ENCODE data around the gene CROCC2.
A peak's percentile ranks its signal among the peaks of the same experiment; 100 is the strongest.

The CROCC2 gene

DNA sequence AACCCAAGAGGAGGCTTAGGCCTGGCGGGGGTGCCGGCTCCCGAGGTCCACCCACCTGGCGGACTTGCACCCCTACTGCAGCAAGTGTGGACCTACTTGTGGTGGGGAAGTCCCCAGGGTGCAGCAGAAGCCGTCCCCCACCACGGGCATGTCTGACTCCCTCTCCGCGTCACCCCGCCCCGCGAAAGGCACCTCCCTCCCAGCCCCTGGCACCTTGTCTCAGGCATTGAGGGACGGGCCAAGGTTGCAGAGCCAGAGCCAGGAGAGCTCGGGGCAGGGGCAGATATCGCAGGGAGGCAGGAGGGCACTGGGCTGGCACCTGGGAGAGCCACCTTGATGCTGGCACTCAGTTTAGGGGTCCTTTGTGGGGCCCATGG is 19.0 kb downstream of the CROCC2 start:
- peak; percentile 63 for DNase-seq

DNA sequence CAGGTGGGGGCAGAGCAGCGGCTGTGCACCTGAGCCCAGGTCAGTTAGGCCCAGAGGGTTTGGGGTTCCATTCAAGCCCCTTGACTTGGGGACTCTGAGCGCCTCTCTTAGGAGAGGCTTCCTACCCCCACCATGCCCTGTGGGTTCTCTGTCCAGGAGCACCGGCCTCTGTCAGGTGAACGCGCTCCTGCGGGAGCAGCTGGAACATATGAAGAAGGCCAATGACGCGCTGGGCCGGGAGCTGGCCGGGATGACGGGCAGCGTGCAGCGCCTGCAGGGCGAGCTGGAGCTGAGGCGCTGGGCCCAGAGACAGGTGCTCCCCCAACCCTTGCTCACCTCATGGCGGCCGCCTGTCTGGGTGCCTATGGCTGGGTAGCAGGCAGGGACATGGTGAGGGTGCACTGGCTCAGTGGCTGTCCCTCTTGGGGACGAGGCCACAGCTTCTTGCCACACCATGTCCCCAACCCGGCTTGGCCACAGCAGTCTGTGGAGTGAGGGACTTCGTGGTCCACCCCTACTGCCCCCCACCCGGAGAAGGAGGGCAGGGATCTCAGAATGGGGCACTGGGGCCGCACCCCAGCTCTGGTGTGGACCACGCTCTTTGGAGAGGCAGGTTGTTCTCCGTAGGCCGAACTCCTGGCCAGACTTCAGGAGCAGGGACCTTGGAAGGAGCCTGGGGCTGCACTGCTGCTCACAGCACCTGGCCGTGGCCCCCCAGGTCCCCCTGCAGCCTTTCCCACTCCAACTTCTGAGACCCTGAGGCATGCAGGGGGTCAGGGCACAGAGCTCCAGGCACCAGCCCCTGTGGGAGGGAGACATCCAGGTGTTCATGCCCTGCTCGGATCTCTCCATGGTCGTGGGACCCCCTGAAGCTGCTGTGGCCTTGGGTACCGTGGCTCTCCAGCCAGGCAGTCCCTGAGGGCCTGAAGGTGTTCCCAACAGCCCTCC is 19.7 kb downstream of the CROCC2 start:
- peak; percentile 61 for DNase-seq

DNA sequence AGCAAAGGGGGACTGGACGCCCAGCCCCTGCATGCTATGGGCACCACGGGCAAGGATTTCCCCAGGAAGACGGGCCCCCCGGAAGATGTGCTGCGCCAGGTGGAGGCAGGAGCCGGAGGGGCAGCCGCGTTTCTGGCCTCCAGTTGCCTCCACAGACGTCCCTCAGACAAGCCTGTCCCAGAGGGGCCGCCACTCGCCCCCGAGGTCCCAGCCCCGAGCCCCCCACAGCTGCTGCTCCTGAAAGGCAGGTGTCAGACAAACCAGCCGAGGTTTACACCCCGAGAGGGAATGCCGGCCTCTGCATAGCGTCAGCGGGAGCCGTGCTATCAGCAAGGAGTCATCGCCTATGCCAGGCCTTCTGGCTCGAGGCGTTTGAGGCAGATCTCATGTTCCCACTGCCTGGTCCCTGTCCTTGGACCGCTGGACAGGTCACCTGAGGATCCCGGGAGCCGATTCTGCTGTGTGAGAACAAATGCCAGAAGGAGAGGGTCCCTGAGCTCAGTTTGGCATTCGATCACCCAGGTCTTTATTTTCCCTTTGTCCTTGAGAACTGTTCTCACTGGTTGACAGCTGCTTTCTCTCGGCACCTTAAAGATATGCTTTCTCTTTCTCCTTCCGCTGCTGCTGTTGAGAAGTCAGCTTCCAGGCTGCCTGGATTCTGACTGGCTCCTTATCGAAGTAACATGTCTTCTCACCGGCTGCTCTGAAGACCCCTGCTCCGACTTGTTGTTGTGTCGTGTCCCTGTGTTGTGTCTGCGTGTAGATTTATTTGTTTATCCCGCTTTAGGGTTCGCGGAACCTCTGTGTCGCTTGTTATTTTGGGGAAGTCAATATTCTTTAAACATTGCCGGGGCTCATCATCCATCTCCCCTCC is 20.6 kb downstream of the CROCC2 start:
- DNase-seq = peak; percentile 63

DNA sequence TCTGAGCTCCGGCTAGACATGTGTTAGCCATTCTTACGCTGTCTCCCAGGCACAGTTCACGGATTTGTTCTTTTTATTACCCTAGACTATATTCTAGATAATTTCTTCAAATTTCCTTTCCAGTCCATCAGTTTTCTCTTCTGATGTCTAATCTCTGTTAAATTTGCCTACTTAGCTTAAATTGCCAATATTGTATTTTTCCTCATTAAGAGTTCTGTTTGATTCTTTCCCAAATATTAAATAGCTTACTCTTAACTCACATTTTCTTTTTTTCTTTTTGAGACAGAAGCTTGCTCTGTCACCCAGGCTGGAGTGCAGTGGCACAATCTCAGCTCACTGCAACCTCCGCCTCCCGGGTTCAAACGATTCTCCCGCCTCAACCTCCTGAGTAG is 21.2 kb downstream of the CROCC2 start:
- DNase-seq = no peak

DNA sequence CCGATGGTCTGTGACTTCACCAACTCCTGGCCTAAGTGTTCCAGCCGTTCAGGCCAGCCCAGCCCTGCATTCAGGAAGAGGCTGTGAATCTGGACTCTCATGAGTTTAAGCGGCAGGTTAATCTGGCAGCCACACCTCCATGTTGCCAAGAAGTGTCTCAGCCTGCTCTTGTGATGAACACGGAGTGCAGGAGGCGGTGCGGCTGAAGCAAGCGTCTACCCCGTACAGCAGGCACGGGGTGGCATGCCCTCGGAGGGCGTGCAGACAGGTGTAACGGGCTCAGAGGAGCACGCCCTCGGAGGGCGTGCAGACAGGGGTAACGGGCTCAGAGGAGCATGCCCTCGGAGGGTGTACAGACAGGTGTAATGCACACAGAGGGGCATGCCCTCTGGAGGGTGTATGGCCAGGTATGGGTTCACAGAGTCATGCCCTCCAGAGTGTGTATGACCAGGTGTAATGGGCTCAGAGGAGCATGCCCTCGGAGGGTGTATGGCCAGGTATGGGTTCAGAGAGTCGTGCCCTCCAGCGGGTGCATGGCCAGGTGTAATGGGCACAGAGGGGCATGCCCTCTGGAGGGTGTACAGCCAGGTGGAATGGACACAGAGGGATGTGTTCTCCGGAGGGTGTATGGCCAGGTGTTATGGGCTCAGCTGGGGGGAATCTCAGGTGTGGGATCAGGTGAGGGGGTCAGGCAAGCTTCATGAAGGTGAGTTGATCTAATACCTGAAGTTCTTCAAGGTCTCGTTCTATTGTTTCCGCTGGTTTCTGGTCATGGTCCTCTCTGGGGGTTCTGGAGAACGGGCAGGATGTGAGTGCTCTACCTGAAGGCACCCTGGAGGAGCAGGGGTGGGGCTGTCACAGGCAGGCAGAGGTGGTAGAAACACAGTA is 22.6 kb downstream of the CROCC2 start:
- no peak for DNase-seq

DNA sequence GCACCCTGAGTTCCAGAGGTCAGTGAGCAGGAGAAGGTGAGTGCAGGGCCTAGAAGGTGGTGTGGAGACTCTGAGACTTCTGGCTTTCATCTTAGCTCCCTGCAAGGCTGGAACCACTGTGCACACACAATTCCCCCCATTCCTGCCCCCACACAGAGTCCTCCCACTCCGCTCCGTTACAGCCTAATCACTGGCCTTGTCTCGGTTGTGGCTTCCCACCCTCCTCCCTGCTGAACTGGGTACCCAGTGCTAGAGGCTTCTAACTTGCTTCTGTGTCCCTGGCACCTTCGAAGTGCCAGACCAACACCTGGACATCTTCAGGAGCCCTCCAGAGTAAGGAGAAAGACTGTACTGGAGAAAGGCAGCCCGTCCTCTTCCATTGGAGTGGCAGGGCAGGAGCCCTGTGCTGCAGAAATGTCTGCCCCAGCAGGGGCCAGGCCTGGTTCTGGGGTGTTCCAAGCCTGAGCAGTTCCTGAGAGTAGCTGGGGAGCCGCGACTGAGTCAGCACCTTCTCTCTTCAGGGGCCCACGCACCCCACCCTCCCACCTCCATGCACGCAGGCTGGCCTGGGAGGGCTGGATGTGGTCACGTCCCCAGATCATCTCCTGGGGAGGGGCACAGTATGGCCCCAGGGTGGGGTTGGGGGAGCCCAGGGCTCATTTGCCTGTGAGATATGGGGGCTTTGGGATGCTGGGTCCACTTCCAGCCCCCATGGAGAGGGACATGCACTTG is 23.4 kb downstream of the CROCC2 start:
- DNase-seq = peak; percentile 31

DNA sequence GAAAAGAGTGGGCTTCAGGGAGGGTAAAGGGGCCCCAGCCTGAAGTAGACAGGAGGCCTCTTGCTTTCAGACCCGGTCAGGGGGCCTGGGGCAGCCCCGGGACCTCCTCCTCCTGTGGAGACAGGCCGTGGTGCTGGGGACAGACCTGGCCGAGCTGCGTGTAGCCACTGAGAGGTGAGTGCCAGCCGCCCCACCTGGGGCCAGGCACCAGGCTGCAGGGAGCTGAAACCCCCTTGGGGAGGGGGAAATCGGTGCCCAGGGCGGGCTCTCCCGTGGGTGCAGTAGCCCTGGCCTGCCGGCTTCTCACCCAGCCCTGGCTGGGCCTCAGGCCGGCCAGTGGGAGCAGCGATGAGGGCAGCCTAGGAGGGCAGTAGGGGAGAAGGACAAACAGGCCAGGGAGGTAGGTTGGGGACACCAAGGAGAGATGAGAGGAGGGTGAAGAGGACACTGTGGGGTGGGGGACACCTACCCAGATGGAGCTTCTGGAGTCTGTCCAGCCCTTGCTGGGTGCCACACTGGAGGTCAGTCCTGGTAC is 24.0 kb downstream of the CROCC2 start:
- peak; percentile 50 for DNase-seq

DNA sequence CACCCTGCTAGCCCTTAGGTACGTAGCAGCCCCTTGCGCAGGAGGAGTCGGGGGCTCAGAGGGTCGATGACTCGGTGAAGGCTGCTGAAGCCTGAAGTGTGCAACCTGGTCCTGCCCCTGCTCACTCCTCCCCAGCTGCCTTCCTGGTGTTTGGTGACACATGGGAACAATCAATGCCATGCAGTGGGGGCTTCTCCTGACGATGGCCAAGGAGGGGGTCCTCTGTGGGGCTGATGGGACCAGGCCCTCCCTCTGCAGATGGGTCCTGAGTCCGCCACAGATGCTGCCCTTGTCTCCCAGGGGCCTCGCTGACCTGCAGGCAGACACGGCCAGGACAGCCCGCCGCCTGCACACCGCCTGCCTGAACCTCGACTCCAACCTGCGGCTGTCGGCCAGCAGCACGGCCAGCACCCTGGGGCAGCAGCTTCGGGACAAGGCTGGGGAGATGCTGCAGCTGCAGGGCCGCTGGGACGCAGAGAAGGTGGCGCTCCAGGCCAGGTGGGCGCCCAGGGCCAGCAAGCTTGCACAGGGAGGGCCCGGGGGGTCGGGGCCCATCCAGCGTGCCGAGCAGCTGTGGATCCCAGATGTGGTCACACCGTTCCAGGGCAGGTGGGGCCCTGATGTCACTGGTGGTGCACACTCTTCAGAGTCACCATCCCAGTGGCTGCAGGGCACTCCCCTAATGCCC is 24.6 kb downstream of the CROCC2 start:
- DNase-seq = peak; percentile 53

DNA sequence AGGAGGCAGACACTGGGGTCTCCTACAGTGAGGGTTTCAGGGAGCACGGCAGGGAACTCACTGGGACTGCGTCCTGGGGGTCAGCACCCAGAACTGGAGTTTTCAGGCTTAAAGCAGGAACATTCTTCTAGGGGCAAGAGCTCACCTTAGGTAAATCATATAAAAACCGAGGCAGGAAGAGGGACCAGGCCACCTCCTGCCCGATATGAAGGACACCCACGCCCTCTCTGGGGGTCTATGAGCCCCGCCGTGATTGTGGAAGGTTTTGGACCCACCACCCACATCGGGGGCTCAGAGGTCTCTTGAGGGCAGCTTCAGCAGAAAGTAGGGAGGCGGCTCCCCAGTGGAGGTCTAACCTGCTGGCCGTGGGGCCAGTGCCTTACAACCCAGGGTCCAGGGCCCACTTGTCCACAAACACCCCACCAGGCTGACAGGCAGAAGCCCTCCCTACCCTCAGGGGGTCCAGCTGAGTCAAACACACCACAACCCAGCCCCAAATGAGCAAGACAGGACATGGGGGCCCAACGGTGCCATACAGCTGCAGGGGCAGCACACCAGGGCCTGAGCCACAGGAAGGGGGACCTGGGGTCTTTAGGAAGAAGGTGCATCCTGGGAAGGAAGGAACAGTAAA is 25.3 kb downstream of the CROCC2 start:
- DNase-seq = peak; percentile 42

DNA sequence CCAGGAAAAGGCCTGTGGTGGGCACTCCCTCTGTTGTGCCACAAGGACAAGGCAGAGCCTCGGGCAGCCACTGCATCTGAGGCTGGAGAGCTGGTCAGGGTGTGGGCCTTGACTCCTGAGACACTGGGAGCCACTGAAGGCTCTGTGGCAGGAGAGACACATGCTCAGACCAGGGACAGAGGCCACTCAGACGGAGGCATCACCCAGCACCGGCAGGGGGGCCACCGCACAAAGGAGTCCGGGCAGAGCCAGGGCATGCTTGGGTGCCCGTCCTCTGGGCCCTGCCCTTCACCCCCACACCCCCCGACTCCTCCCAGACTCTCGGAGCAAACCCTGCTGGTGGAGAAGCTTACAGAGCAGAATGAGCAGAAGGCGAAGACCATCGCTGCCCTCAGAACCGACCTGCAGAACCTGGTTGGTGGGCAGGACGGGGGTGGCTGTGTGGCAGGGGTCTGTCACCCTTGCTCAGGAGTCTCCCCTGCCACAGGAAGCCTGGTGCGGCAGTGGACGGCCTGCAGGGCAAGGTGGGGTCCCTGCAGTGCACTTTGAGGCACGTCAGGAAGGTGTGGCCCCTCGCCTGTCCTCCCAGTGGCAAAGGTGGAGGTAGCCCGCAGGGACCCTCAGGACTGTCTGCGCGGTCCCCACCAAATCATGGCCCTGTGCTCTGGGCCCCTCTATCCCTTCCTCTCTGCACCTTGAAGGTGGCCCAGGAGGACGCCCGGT is 26.0 kb downstream of the CROCC2 start:
- DNase-seq = peak; percentile 57

DNA sequence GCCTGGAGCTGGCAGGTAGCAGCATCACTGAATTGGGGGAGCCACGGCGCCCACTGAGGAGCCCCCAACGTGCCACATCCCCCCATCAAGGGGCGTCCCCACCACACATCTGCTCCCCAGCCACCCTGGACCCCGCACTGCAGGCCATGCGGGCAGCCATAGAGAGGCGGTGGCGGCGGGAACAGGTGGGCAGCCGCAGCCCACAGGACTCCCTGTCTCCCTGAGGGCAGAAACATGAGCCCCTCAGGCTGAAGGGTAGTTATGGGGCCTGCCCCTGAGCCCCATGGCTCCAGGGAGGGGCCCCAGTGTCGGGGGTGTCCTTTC is 26.6 kb downstream of the CROCC2 start:
- DNase-seq = peak; percentile 46

DNA sequence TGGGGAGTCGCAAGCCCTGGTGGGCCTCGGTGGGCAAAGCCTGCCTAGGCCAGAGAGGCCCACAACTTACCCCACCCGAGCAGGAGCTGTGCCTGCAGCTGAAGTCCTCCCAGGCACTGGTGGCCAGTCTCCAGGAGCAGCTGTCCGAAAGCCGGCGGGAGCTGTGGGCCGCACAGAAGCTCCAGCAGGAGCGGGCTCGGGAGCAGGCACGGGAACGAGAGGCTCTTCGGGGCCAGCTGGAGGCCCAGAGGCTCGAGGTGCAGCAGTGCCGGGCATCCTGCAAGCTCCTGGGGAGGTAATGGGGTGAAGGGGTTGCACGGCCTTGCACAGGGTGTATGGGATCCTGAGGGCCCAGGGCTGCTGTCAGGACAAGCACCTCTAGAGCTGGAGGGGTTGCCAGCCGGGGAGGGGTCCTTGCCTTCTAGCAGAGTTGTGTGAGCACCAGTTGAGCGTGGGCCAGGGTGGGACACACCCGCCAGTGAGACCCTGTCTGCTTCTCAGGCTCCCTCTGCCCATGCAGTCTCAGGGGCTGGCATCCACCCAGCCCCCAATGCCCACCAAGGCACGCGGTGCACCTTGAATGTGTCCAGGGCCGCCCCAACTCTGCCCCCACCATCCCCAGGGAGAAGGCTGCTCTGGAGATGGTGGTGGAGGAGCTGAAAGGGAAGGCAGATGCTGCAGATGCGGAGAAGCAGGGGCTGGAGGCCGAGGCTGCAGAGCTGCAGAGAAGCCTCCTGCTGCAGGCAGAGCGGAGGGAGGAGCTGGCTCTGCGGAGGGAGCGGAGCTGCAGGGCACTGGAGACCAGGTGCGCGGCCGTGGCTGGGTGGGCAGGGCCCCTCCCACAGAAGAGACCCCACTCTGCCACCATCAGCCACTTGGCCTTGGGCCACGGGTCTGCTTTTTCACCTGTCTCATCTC is 27.2 kb downstream of the CROCC2 start:
- peak; percentile 58 for DNase-seq

DNA sequence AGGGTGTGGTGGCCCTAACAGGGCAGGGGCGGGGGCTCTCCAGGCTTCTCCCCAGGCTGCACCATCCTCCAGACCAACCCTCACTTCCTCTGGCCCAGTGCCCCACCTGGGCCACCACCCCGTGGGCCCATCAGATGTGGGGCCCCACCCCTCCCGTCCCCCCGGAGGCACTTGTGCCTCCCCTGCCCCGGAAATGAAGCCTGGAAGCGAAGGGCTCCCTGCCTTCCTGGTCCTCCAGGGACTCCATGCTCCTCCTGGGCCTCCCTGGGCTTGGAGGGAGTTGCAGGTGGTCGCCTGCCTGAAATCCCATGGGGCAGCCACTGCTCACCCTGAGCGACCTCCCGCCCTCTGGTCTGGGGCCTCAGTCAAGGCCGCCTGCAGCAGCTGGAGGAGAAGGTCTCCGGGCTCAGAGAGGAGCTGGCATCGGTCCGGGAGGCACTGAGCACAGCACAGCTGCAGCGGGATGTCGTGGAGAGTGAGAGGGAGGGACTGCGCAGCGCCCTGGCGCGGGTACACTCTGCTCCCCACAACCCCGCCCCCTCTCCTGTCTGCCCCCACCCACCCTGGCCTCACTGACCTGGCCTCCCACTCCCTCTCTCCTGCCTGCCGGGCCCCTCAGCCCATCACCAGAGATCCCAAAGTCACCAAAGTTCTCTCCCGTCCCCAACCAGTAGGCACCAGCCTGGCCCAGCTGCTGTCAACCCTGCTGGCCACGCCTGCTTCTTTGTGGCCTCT is 28.0 kb downstream of the CROCC2 start:
- peak; percentile 54 for DNase-seq

DNA sequence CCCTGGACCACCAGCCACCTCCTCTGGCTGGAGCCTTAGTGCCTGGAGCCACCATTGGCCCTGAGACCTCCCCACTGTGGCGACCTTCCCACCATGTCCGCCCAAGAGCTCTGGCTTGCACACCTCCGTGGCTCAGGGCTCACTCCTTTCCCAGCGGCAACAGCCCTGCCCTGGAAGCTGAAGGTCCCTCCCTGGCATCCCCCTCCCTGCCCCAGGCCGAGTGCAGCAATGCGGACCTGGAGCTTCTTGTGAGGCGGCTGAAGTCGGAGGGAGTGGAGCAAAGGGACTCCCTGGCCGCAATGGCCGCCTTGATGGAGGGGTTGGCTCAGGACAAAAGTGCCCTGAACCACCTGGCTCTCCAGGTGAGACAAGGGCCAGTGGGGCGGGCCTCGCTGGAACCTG is 28.6 kb downstream of the CROCC2 start:
- peak; percentile 59 for DNase-seq

DNA sequence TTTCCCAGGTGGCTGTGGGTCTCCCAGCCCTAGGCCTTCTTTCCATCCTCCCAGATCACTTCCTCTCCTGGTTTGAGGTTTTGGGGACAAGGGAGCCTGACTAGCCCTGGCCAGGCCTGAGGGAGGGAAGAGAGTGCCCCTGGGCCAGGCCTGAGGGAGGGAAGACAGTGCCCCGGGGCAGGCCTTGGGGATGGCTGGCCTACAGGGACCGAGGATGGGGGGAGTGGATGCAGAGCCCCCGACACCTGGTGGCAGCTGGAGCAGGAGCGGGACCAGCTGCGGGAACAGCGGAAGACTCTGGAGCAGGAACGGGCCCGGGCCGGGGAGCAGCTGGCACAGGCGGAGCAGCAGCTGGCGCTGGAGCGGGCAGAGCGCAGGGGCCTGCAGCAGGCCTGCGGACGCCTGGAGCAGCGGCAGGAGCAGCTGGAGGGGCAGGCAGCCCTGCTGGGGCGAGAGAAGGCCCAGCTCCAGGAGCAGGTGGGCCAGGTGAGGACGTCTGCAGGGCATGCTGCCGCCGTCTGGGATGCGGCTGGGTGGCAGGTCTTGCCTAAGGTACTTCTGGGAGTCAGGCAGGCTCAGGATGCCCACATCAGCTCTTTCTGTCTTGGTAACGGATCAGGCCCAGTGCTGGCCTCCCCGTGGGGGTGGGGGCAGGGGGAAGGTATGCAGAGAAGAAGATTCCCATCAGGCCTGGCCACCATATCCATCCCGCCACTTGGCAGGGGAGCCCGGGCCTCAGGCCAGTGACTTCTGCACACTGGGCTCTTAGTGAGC is 29.2 kb downstream of the CROCC2 start:
- peak; percentile 50 for DNase-seq

DNA sequence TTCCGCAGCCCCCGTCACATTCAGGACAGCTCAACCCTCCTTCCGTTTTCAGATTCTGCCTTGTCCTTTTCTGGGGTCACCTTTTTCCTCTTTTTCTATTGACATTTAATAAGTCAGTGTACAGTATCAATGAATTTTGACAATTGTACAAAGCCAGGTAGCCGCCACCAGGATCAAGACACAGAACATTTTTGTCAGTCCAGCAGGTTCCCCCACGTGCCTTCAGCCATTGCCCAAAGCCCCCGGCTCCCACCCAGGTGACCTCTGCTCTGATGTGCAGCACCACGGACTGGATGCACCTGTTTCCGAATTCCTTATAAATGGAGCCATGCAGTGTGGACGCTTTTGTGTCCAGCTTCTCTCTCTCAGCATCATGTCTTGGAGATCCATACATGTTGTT is 30.0 kb downstream of the CROCC2 start:
- peak; percentile 36 for DNase-seq

DNA sequence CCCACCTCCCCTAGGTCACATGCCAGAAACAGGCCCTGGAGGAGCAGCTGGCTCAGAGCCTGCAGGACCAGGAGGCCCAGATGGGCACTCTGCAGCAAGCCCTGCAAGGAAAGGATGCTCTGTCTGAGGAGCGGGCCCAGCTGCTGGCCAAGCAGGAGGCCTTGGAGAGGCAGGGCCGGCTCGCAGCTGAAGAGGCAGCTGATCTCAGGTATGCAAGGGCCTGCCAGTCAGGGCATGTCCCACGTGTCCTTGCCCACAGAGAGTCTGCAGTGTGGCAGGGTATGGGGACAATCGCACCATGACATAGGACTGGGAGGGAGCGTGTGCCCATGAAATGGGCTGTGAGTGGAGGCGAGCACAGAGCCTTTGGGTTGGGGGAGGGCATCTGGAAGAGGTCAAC is 39.9 kb downstream of the CROCC2 start:
- peak; percentile 53 for DNase-seq
